Midbrain (tissue), 1 donor: ENCODE measurements around the gene SORCS1.

Experiments
- DNase-seq: peaks from one replicate; lab custom pipeline; 2025; lab: John Stamatoyannopoulos, UW

Gene SORCS1

GRCh38 chr10:106540645-106541044 is 623.9 kb downstream of the SORCS1 start:
- no peak for DNase-seq

DNA sequence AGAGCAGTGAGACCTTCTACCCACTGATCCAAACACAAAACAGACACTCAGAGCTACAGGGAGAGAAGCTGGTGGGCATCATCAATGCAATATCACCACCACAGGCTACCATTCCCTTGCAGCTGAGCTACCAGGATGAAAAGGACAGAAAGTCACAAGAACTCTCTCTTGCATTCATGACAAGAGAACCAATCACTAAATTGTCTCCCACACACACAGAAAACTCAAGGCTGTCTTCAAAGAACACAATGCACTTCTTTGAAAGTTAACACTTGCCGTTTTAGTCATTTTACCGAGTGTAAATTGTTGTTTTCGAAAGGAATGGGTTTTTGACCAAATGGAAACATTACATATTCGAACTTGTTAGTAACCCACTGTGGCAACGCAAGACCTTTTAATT is 626.6 kb downstream of the SORCS1 start:
- no peak for DNase-seq

GRCh38 chr10:106535304-106535953 is 629.1 kb downstream of the SORCS1 start:
- no peak for DNase-seq

GRCh38 chr10:106534441-106534840 is 630.1 kb downstream of the SORCS1 start:
- no peak for DNase-seq

DNA sequence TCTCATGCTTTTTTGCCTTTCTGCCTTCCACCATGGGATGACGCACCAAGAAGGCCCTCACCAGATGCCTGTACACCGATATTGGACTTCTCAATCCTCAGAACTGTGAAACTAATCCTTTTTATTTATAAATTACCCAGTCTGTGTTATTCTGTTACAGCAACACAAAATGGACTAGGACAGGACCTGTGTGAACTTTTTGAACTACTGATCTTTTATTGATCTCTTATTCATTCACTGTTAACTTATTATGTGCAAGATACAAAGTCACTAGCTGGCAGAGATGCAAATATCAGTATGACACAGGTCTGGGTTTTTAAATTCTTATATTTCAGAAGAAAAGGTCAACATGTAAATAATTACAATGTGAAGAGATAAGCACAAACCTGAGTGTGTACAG is 635.8 kb downstream of the SORCS1 start:
- no peak for DNase-seq

- no peak for DNase-seq
These were observed 638.7 kb downstream of the SORCS1 start for GRCh38 chr10:106525835-106526234.
